MCF 10A (cell line): ENCODE results near the gene PLK1. TPM values are rescaled to one million over a fixed set of nuclear protein-coding genes. Genes with fewer than 3 reads are reported as not detected.
A peak's percentile ranks its signal among the peaks of the same experiment; 100 is the strongest.

Source experiments
- BruUV-seq: library from RNA; stranded (reverse); fragments of 400-500 nt; replicated peaks from 2 replicates; lab custom pipeline; 2021; lab: Mats Ljungman, UMichigan
- CTCF ChIA-PET: fragments of 300-600 bp; sonication (Branson Sonifier 250); formaldehyde crosslinking; extraction: SDS; loops from one replicate; lab custom pipeline; 2021; ENCODE audit warnings: antibody characterized with exemption, inconsistent platforms; lab: Yijun Ruan, JAX
- POLR2A ChIA-PET: fragments of 300-600, 350-650 bp; sonication (Branson Sonifier 250); formaldehyde crosslinking; extraction: SDS; loops from one replicate; lab custom pipeline; 2020; ENCODE audit warnings: antibody characterized with exemption, inconsistent platforms; lab: Yijun Ruan, JAX
- DNase-seq: peaks from one replicate; pipeline ENCODE4 v3.0.0-alpha.2; 2018; ENCODE audit not compliant: unreplicated experiment
- H3K27ac Mint-ChIP-seq: one replicate; pipeline ENCODE4 v1.8.0; 2022; ENCODE audit warnings: mild to moderate bottlenecking, low read depth, mixed read lengths; ENCODE audit not compliant: unreplicated experiment
- H3K27me3 Mint-ChIP-seq: one replicate; pipeline ENCODE4 v1.8.0; 2022; ENCODE audit warnings: mixed read lengths; ENCODE audit not compliant: insufficient read depth, unreplicated experiment
- H3K36me3 Mint-ChIP-seq: one replicate; pipeline ENCODE4 v1.8.0; 2022; ENCODE audit warnings: mild to moderate bottlenecking, moderate library complexity, mixed read lengths; ENCODE audit not compliant: insufficient read depth, unreplicated experiment
- H3K4me1 Mint-ChIP-seq: one replicate; pipeline ENCODE4 v1.8.0; 2022; ENCODE audit warnings: mixed read lengths; ENCODE audit not compliant: insufficient read depth, unreplicated experiment
- H3K4me3 Mint-ChIP-seq: one replicate; pipeline ENCODE4 v1.8.0; 2022; ENCODE audit warnings: mild to moderate bottlenecking, moderate library complexity, mixed read lengths; ENCODE audit not compliant: unreplicated experiment
- H3K9me3 Mint-ChIP-seq: one replicate; pipeline ENCODE4 v1.8.0; 2022; ENCODE audit warnings: mixed read lengths; ENCODE audit not compliant: unreplicated experiment
- CTCF ChIP-seq: fragments of 200-600 bp; IDR thresholded peaks from one replicate; pipeline ENCODE4 v1.8.0; 2022; ENCODE audit warnings: antibody characterized with exemption, mild to moderate bottlenecking; ENCODE audit not compliant: unreplicated experiment
- intact Hi-C: fragments of 100-400 bp; cut with micrococcal nuclease; formaldehyde crosslinking; loops from 2 replicates; pipeline ENCODE4 v1.14.1; 2022
- total RNA-seq: library from RNA; stranded (reverse); gene quantifications from 2 replicates; pipeline ENCODE4 v1.2.3, GENCODE V29; 2022

PLK1 gene
- total RNA-seq, 1 experiment from 2014 or later = 74.8 TPM

DNA sequence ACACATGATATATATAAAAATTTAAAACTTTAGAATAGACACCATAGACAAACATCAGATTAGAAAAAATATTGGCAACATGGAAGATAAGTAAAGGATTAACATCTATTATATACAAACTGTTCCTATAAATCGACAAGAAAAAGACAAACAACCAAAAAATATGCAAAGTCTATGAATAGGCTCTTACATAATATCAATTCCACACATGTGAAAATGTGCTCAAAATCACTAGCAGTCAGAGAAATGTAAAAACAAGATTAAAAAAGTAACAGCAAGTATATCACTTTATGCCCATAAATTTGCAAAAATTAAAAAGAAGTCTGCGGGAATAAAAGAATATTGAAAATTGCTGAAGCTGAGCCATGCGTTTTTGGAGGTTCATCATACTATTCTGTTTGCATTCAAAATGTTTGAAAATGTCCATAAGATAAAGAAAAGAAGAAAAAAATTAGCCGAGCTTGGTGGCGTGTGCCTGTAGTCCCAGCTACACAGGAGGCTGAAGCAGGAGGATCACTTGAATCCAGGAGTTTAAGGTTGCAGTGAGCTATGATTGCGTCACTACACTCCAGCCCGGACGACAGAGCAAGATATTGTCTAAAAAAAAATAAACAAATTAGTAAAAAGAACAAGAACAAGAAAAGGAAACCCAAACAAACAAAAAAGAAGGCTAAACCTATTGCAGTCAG lies 45.6 kb downstream of the PLK1 start:
- no peaks in the 10 kb centered on the region for H3K27me3 Mint-ChIP-seq
- no peak for TF ChIP-seq CTCF
- H3K4me1 Mint-ChIP-seq = peaks cover 7% of the 10 kb centered on the region
- H3K4me3 Mint-ChIP-seq = no peak overlapping the region
- no peaks in the 10 kb centered on the region for H3K36me3 Mint-ChIP-seq
- POLR2A ChIA-PET = no interaction called here
- no peak overlapping the region for H3K27ac Mint-ChIP-seq
- H3K9me3 Mint-ChIP-seq = peaks cover 7% of the 10 kb centered on the region
- DNase-seq = no peak
- intact Hi-C loops = no loop called here
- CTCF ChIA-PET = interaction anchor here (0.6 to 2.2 kb wide), 5 partner anchors 10 to 335 kb away, joined by 3 to 8 read pairs (median 4); no protein-coding TSS in a partner anchor
- no TSS peak for BruUV-seq

DNA sequence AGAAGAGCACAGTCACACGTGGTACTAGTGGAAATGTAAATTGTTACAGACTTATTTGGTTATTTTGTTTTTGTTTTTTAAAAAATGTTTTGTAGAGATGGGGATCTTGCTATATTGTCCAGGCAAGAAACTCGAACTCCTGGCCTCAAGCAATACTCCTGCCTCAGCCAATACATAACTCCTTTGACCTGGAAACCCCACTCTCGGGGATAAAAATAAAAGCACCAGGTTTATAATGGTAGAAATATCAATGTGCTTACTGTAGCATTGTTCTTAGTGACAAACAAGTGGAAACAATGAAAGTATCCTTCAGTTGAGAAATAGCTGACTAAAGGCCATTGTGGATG lies 46.1 kb downstream of the PLK1 start:
- TF ChIP-seq CTCF = no peak
- Mint-ChIP-seq H3K4me1 (peaks cover 10% of the 10 kb centered on the region), H3K9me3 (peaks cover 7% of the 10 kb centered on the region), H3K36me3 (no peaks in the 10 kb centered on the region), H3K27ac (no peak overlapping the region), H3K4me3 (no peak overlapping the region), H3K27me3 (no peaks in the 10 kb centered on the region)
- intact Hi-C loops = no loop called here
- BruUV-seq = no TSS peak
- ChIA-PET POLR2A (interaction anchor here (1.0 kb wide), 1 partner anchor 48 kb away, joined by 3 read pairs; no protein-coding TSS in a partner anchor), CTCF (interaction anchor here (0.6 to 2.2 kb wide), 3 partner anchors 10 to 312 kb away, joined by 3 to 8 read pairs (median 4); no protein-coding TSS in a partner anchor)
- DNase-seq = no peak

DNA sequence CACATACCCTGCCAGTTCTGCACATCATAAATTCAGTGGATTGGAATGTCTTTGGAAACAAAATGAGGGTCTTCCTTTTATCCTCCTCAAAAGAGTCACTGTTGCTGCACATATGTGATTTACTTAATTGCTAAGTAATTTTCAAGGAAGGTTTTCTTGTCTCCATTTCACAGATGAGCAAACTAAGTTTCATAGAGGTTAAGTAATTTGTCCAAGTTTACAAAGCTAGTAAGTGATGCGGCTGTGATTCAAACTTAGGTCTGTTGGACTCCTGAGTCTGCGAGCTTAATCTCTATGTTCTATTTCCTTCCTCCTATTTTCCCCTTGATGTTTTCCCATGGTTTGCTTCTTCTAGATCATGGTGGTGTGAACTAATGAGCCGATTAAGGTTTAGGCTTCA lies 48.0 kb downstream of the PLK1 start:
- CTCF ChIA-PET = interaction anchor here (0.5 to 2.9 kb wide), 4 partner anchors 10 to 310 kb away, joined by 3 to 28 read pairs (median 7); partner anchors contain the start of gene PLK1
- no peak for DNase-seq
- POLR2A ChIA-PET = interaction anchor here (1.0 kb wide), 1 partner anchor 27 kb away, joined by 3 read pairs; no protein-coding TSS in a partner anchor
- Mint-ChIP-seq H3K27me3 (no peaks in the 10 kb centered on the region), H3K9me3 (peaks cover 7% of the 10 kb centered on the region), H3K27ac (no peak overlapping the region), H3K36me3 (no peaks in the 10 kb centered on the region), H3K4me3 (no peak overlapping the region), H3K4me1 (peaks cover 14% of the 10 kb centered on the region)
- TF ChIP-seq CTCF = no peak
- intact Hi-C loops = loop anchor here (2.0 kb wide), 1 partner anchor 48 kb away; the partner anchor contains the start of gene PLK1
- BruUV-seq = no TSS peak

GRCh38 chr16:23728112-23728477 lies 49.4 kb downstream of the PLK1 start:
- peaks cover 2% of the 10 kb centered on the region for H3K9me3 Mint-ChIP-seq
- peak; percentile 4 for TF ChIP-seq CTCF
- ChIA-PET POLR2A (interaction anchor here (1.1 to 1.2 kb wide), 2 partner anchors 49 to 87 kb away, joined by 3 to 7 read pairs; partner anchors contain the start of genes DCTN5 and PALB2), CTCF (interaction anchor here (0.6 to 2.9 kb wide), 23 partner anchors 8 to 792 kb away, joined by 3 to 28 read pairs (median 3); partner anchors contain the start of gene PLK1)
- H3K4me1 Mint-ChIP-seq = peaks cover 14% of the 10 kb centered on the region
- BruUV-seq = no TSS peak
- peak overlapping the region; percentile 34 for H3K4me3 Mint-ChIP-seq
- H3K36me3 Mint-ChIP-seq = no peaks in the 10 kb centered on the region
- no peak overlapping the region for H3K27ac Mint-ChIP-seq
- H3K27me3 Mint-ChIP-seq = no peaks in the 10 kb centered on the region
- intact Hi-C loops = loop anchor here (1.0 kb wide), 1 partner anchor 171 kb away; the partner anchor contains the start of genes EARS2 and UBFD1
- DNase-seq = peak; percentile 4
